ENCODE results near the gene NAP1L4.

GRCh38 chr11:2913776-2914175 is 78.4 kb downstream of the NAP1L4 start:
- TF ChIP-seq CTCF (IDR thresholded peaks at IDR 0.05) (no peak), EP300 (IDR thresholded peaks at IDR 0.05) (no peak), POLR2A (IDR thresholded peaks at IDR 0.05) (no peak)
